Uterus (tissue), 2 donors: ENCODE results near the gene DGCR2.

Source experiments
- CTCF ChIP-seq, 4 experiments: fragments of 200-600 bp in 2 of 4; fragments of 450-650 bp in 2 of 4; sonication (generic) in 2 of 4; IDR thresholded peaks; one replicate each; pipeline ENCODE4 v1.5.1; 2016 to 2019; ENCODE audit warnings: antibody characterized with exemption in 4 of 4, mild to moderate bottlenecking in 2 of 4, moderate library complexity in 1 of 4
- POLR2A ChIP-seq, 2 donors: fragments of 450-650 bp; IDR thresholded peaks; one replicate each; pipeline ENCODE4 v1.6.1; 2016; ENCODE audit warnings: antibody characterized with exemption in 2 of 2, mild to moderate bottlenecking in 1 of 2, moderate library complexity in 1 of 2

- TF ChIP-seq CTCF (IDR thresholded peaks at IDR 0.05) = no peak
- no peak for TF ChIP-seq POLR2A (IDR thresholded peaks at IDR 0.05)
Observed at GRCh38 chr22:19147195-19147780, 25.1 kb upstream of the DGCR2 start.
